ENCODE results near the gene GRIK3.
"Not testable (repeated sequence)": the region's sequence is repeated elsewhere in the genome, so short reads cannot be mapped to it uniquely, and the experiment has no call there.

The GRIK3 gene

GRCh38 chr1:36911561-36912364 lies 122.6 kb downstream of the GRIK3 start:
- FAIRE-seq (no peak), DNase-seq (ENCODE audit: insufficient read length) (no peak)

DNA sequence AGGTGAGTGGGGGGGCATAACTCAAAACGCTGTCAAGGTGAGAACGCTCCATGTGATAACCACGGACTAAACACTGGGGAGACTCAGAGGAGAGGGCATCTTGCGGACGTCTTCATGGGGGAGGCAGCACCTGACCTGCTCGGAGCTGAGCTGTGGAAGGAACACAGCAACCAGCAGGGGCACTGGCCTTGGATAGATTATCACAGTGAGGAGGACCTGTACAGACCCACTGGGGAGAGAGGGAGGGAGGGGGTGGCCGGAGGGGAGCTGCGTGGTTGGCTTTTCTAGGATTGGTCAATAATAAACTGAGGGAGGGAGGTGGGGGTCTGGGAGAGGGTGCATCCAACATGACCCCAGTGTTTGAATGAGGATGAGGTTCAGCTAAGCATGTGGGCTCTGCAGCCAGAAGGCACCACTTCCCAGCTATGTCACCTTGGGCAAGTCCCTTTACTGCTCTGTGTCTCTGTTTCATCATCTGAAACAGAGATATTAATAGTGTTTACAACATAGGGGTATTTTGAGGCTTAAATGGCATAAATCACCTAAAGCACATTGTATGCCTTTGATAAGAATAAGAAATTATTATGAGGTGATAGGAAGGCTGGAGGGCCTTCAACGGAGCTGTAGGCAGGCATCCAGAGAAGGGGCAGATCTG lies 123.3 kb downstream of the GRIK3 start:
- FAIRE-seq: peak; percentile 24
- TF ChIP-seq POLR2A (IDR thresholded peaks at IDR 0.05; ENCODE audit: low read depth, low read length) (no peak), TAF1 (IDR thresholded peaks at IDR 0.05; ENCODE audit: borderline replicate concordance, low read depth, low read length) (no peak), POLR2AphosphoS5 (IDR thresholded peaks at IDR 0.05; ENCODE audit: low read depth, low read length) (no peak)
- DNase-seq (ENCODE audit: insufficient read length): no peak

More at GRCh38 chr1:36911561-36912364, 122.6 kb downstream of the GRIK3 start:
- TF ChIP-seq POLR2A (IDR thresholded peaks at IDR 0.05; ENCODE audit: low read depth, low read length): no peak
- no peak for TF ChIP-seq POLR2AphosphoS5 (IDR thresholded peaks at IDR 0.05; ENCODE audit: low read depth, low read length)
- TF ChIP-seq TAF1 (IDR thresholded peaks at IDR 0.05; ENCODE audit: borderline replicate concordance, low read depth, low read length): no peak

GRCh38 chr1:36909946-36910725 lies 124.2 kb downstream of the GRIK3 start:
- TF ChIP-seq TAF1 (IDR thresholded peaks at IDR 0.05; ENCODE audit: borderline replicate concordance, low read depth, low read length) (no peak), POLR2A (IDR thresholded peaks at IDR 0.05; ENCODE audit: low read depth, low read length) (no peak), POLR2AphosphoS5 (IDR thresholded peaks at IDR 0.05; ENCODE audit: low read depth, low read length) (no peak)
- DNase-seq (ENCODE audit: insufficient read length) (no peak), FAIRE-seq (no peak)

GRCh38 chr1:36909359-36909758 lies 125.0 kb downstream of the GRIK3 start:
- FAIRE-seq: not testable (repeated sequence)

DNA sequence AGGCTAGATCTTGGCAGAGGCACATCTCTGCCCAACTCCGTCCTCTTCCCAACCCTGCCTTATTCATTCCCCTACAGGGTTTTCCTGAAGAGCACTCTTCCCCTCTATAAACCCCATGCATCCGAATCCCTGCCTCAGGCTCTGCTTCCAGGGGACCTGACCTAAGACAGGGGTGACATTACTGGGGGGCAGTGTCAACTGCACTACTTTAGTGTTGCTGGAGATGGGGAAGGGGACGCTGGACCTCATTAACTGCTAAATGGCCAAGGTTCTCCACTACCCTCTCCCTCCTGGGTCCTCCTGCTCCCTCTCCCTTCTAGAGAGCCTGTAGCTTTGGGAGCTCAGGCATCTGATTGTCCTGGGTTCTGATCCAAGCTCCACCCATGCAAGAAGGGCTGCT lies 126.2 kb downstream of the GRIK3 start:
- TF ChIP-seq POLR2AphosphoS5 (IDR thresholded peaks at IDR 0.05; ENCODE audit: low read depth, low read length) (no peak), TAF1 (IDR thresholded peaks at IDR 0.05; ENCODE audit: borderline replicate concordance, low read depth, low read length) (no peak), POLR2A (IDR thresholded peaks at IDR 0.05; ENCODE audit: low read depth, low read length) (no peak)
- no peak for FAIRE-seq
- DNase-seq (ENCODE audit: insufficient read length): no peak

More at GRCh38 chr1:36909359-36909758, 125.0 kb downstream of the GRIK3 start:
- not testable (repeated sequence) for DNase-seq (ENCODE audit: insufficient read length)

DNA sequence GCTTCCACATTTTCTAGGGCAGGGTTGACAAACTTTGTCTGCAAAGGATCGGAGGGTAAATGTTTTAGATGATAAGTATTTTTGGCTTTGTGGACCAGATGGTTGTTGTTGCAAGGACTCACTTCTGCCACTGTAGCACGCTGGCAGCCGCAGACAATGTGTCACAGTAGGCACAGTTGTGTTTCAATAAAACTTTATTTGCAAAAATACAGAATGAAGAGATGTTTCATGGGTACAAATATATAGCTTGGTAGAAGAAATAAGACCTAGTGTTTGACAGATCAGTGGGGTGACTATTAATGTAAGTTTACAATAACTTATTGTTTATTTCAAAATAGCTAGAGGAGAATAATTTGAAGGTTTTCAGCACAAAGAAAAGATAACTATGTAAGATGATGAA lies 127.8 kb downstream of the GRIK3 start:
- FAIRE-seq (no peak), DNase-seq (ENCODE audit: insufficient read length) (no peak)
- TF ChIP-seq POLR2A (IDR thresholded peaks at IDR 0.05; ENCODE audit: low read depth, low read length): no peak
- no peak for TF ChIP-seq TAF1 (IDR thresholded peaks at IDR 0.05; ENCODE audit: borderline replicate concordance, low read depth, low read length)
- no peak for TF ChIP-seq POLR2AphosphoS5 (IDR thresholded peaks at IDR 0.05; ENCODE audit: low read depth, low read length)

GRCh38 chr1:36905941-36906340 lies 128.4 kb downstream of the GRIK3 start:
- DNase-seq (ENCODE audit: insufficient read length) (no peak), FAIRE-seq (no peak)
- no peak for TF ChIP-seq POLR2AphosphoS5 (IDR thresholded peaks at IDR 0.05; ENCODE audit: low read depth, low read length)
- TF ChIP-seq TAF1 (IDR thresholded peaks at IDR 0.05; ENCODE audit: borderline replicate concordance, low read depth, low read length): no peak
- no peak for TF ChIP-seq POLR2A (IDR thresholded peaks at IDR 0.05; ENCODE audit: low read depth, low read length)

DNA sequence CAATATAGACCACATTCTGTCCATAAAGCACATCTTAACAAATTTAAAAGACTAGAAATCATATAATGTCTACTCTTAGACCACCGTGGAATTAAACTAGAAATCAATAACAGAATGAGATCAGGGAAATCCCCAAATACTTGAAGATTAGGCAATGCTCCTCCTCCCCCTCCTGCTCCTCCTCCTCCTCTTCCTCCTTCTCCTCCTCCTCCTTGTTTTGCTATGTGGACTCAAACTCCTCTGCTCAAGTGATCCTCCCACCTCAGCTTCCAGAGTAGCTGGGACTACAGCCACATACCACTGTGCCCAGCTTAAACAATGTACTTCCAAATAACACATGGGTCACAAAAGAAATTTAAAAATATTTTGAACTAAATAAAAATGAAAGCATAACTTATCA lies 134.2 kb downstream of the GRIK3 start:
- TF ChIP-seq POLR2AphosphoS5 (IDR thresholded peaks at IDR 0.05; ENCODE audit: low read depth, low read length): no peak
- TF ChIP-seq POLR2A (IDR thresholded peaks at IDR 0.05; ENCODE audit: low read depth, low read length): no peak
- no peak for TF ChIP-seq TAF1 (IDR thresholded peaks at IDR 0.05; ENCODE audit: borderline replicate concordance, low read depth, low read length)
- FAIRE-seq: no peak
- no peak for DNase-seq (ENCODE audit: insufficient read length)

DNA sequence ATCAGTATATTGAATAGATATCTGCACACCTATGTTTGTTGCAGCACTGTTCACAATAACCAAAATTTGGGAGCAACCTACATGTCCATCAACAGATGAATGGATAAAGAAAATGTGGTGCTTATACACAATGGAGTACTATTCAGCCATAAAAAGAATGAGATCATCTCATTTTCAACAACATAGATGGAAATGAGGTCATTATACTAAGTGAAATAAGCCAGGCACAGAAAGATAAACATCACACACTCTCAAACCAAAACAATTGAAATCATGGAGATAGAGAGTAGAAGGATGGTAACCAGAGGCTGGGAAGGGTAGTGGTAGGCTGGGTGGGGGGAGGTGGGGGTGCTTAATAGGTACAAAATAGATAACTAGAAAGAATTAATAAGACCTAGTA lies 136.5 kb downstream of the GRIK3 start:
- FAIRE-seq: not testable (repeated sequence)

GRCh38 chr1:36894824-36895223 lies 139.5 kb downstream of the GRIK3 start:
- no peak for FAIRE-seq
- no peak for DNase-seq (ENCODE audit: insufficient read length)
- no peak for TF ChIP-seq TAF1 (IDR thresholded peaks at IDR 0.05; ENCODE audit: borderline replicate concordance, low read depth, low read length)
- no peak for TF ChIP-seq POLR2AphosphoS5 (IDR thresholded peaks at IDR 0.05; ENCODE audit: low read depth, low read length)
- TF ChIP-seq POLR2A (IDR thresholded peaks at IDR 0.05; ENCODE audit: low read depth, low read length): no peak

More for the DNA sequence above, 136.5 kb downstream of the GRIK3 start:
- DNase-seq (ENCODE audit: insufficient read length): not testable (repeated sequence)

- DNase-seq (ENCODE audit: insufficient read length) (no peak), FAIRE-seq (no peak)
- no peak for TF ChIP-seq POLR2A (IDR thresholded peaks at IDR 0.05; ENCODE audit: low read depth, low read length)
- no peak for TF ChIP-seq TAF1 (IDR thresholded peaks at IDR 0.05; ENCODE audit: borderline replicate concordance, low read depth, low read length)
- TF ChIP-seq POLR2AphosphoS5 (IDR thresholded peaks at IDR 0.05; ENCODE audit: low read depth, low read length): no peak
These were observed 143.5 kb downstream of the GRIK3 start for GRCh38 chr1:36890776-36891175.

Measured in GM12892 (cell line).